Parathyroid adenoma (tissue), 2 donors: ENCODE data around the gene CEP83.

ENCODE experiments used
- H2AFZ ChIP-seq: fragments of 300-600 bp; sonication (generic); one replicate; pipeline ENCODE4 v1.7.0; 2017; ENCODE audit warnings: antibody characterized with exemption, mild to moderate bottlenecking
- H3K27ac ChIP-seq: fragments of 300-600 bp; sonication (generic); one replicate; pipeline ENCODE4 v1.7.0; 2017
- H3K27me3 ChIP-seq: fragments of 300-600 bp; sonication (generic); one replicate; pipeline ENCODE4 v1.7.0; 2017; ENCODE audit warnings: low read length; ENCODE audit not compliant: control insufficient read depth, insufficient read depth
- H3K36me3 ChIP-seq: fragments of 300-600 bp; sonication (generic); one replicate; pipeline ENCODE4 v1.7.0; 2017; ENCODE audit warnings: low read length; ENCODE audit not compliant: control insufficient read depth, insufficient read depth
- H3K4me1 ChIP-seq: fragments of 300-600 bp; sonication (generic); one replicate; pipeline ENCODE4 v1.7.0; 2017; ENCODE audit warnings: control low read depth
- H3K4me2 ChIP-seq: fragments of 300-600 bp; sonication (generic); one replicate; pipeline ENCODE4 v1.7.0; 2017; ENCODE audit warnings: low read length
- H3K4me3 ChIP-seq: fragments of 300-600 bp; sonication (generic); one replicate; pipeline ENCODE4 v1.7.0; 2017; ENCODE audit warnings: low read depth, low read length
- H3K79me2 ChIP-seq: fragments of 300-600 bp; sonication (generic); one replicate; pipeline ENCODE4 v1.7.0; 2017; ENCODE audit warnings: control low read depth
- H3K9ac ChIP-seq: fragments of 300-600 bp; sonication (generic); one replicate; pipeline ENCODE4 v1.7.0; 2017; ENCODE audit warnings: mild to moderate bottlenecking
- H3K9me3 ChIP-seq: fragments of 300-600 bp; sonication (generic); one replicate; pipeline ENCODE4 v1.7.0; 2017; ENCODE audit warnings: low read length; ENCODE audit not compliant: control insufficient read depth
- TF ChIP-seq, protein P1 (sequence below): fragments of 300-600 bp; sonication (generic); IDR thresholded peaks from one replicate; pipeline ENCODE4 v1.7.0; 2017; ENCODE audit warnings: antibody characterized with exemption, mild to moderate bottlenecking
- donor health status: primary hyperparathyroidism.

CEP83 gene

DNA sequence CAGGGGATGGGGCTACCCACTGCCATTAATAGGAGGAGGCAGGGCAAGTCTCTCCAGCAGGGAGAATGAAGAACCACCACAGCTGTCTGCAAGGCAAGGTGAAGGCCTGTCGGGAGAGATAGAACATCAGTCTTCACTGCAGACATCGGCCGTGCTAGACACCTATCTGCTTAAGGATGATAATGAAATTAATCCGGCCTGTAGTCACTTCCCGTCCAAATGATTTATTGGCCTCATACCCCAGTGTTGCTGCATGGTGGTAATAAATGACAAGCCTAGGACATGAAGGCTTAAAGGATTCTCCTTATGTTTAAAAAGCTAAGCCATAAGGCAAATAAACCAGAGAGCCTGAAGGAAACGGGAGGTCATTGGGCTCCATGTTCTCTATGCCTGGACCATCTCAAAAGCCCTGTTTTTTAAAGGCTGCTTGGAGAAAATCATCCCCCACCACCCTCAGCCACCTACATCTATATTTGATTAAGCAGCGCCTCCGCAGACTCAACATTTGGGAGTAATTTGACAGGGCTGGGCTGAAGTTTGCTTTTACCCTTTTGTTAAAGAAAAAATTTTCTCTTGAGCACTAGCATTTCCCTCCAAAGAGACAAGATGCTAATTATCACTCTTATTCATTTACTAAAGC, 173.6 kb downstream of the CEP83 start:
- H3K4me1 ChIP-seq, result no peaks in the 10 kb centered on the region
- TF ChIP-seq, protein P1, sequence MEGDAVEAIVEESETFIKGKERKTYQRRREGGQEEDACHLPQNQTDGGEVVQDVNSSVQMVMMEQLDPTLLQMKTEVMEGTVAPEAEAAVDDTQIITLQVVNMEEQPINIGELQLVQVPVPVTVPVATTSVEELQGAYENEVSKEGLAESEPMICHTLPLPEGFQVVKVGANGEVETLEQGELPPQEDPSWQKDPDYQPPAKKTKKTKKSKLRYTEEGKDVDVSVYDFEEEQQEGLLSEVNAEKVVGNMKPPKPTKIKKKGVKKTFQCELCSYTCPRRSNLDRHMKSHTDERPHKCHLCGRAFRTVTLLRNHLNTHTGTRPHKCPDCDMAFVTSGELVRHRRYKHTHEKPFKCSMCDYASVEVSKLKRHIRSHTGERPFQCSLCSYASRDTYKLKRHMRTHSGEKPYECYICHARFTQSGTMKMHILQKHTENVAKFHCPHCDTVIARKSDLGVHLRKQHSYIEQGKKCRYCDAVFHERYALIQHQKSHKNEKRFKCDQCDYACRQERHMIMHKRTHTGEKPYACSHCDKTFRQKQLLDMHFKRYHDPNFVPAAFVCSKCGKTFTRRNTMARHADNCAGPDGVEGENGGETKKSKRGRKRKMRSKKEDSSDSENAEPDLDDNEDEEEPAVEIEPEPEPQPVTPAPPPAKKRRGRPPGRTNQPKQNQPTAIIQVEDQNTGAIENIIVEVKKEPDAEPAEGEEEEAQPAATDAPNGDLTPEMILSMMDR, result no peak
- no peak overlapping the region for H2AFZ ChIP-seq
- no peak overlapping the region for H3K9ac ChIP-seq
- H3K4me2 ChIP-seq, result no peak overlapping the region
- no peaks in the 10 kb centered on the region for H3K9me3 ChIP-seq
- no peak overlapping the region for H3K27ac ChIP-seq
- no peaks in the 10 kb centered on the region for H3K36me3 ChIP-seq
- H3K27me3 ChIP-seq, result no peaks in the 10 kb centered on the region
- no peaks in the 10 kb centered on the region for H3K79me2 ChIP-seq
- no peak overlapping the region for H3K4me3 ChIP-seq

GRCh38 chr12:94284859-94285258, 174.8 kb downstream of the CEP83 start:
- Histone ChIP-seq H3K9ac (no peak overlapping the region), H3K36me3 (no peaks in the 10 kb centered on the region), H3K4me2 (no peak overlapping the region), H3K9me3 (no peaks in the 10 kb centered on the region), H3K4me1 (no peaks in the 10 kb centered on the region), H3K4me3 (no peak overlapping the region), H3K79me2 (no peaks in the 10 kb centered on the region), H3K27ac (no peak overlapping the region), H3K27me3 (no peaks in the 10 kb centered on the region), H2AFZ (no peak overlapping the region)
- TF ChIP-seq, protein P1, result no peak

GRCh38 chr12:94284046-94284445, 175.6 kb downstream of the CEP83 start:
- H2AFZ ChIP-seq, result no peak overlapping the region
- H3K4me3 ChIP-seq, result no peak overlapping the region
- no peaks in the 10 kb centered on the region for H3K4me1 ChIP-seq
- no peaks in the 10 kb centered on the region for H3K27me3 ChIP-seq
- no peaks in the 10 kb centered on the region for H3K36me3 ChIP-seq
- no peaks in the 10 kb centered on the region for H3K9me3 ChIP-seq
- H3K79me2 ChIP-seq, result no peaks in the 10 kb centered on the region
- H3K9ac ChIP-seq, result no peak overlapping the region
- H3K27ac ChIP-seq, result no peak overlapping the region
- no peak overlapping the region for H3K4me2 ChIP-seq
- TF ChIP-seq, protein P1, result no peak

GRCh38 chr12:94282675-94283074, 177.0 kb downstream of the CEP83 start:
- Histone ChIP-seq H3K9ac (no peak overlapping the region), H2AFZ (no peak overlapping the region), H3K4me1 (no peaks in the 10 kb centered on the region), H3K4me3 (no peak overlapping the region), H3K79me2 (no peaks in the 10 kb centered on the region), H3K27me3 (no peaks in the 10 kb centered on the region), H3K36me3 (no peaks in the 10 kb centered on the region), H3K9me3 (no peaks in the 10 kb centered on the region), H3K27ac (no peak overlapping the region), H3K4me2 (no peak overlapping the region)
- TF ChIP-seq, protein P1, result no peak

- H3K27ac ChIP-seq, result no peak overlapping the region
- H3K36me3 ChIP-seq, result no peaks in the 10 kb centered on the region
- H3K79me2 ChIP-seq, result no peaks in the 10 kb centered on the region
- TF ChIP-seq, protein P1, result no peak
- H3K27me3 ChIP-seq, result no peaks in the 10 kb centered on the region
- no peak overlapping the region for H3K9ac ChIP-seq
- no peak overlapping the region for H2AFZ ChIP-seq
- no peak overlapping the region for H3K4me2 ChIP-seq
- H3K4me3 ChIP-seq, result no peak overlapping the region
- no peaks in the 10 kb centered on the region for H3K4me1 ChIP-seq
- no peaks in the 10 kb centered on the region for H3K9me3 ChIP-seq
Measured at GRCh38 chr12:94280063-94280462, 179.6 kb downstream of the CEP83 start.
